Omental fat pad (tissue), 4 donors: Measurements from ENCODE around the gene TLE5. TPM values are rescaled to one million over a fixed set of nuclear protein-coding genes. Genes with fewer than 3 reads are reported as not detected.
A peak's percentile ranks its signal among the peaks of the same experiment; 100 is the strongest.

Experiments
- ATAC-seq: fragments of 150-250 bp; one replicate; pipeline ENCODE4 v1.9.1; 2016; ENCODE audit warnings: mild to moderate bottlenecking, moderate library complexity; ENCODE audit not compliant: low FRiP score
- DNase-seq: peaks from one replicate; pipeline ENCODE4 v3.0.0-alpha.2; 2019; ENCODE audit warnings: low spot score
- CTCF ChIP-seq, 3 donors: fragments of 450-650 bp; IDR thresholded peaks; one replicate each; pipeline ENCODE4 v1.5.1; 2016 to 2017; ENCODE audit warnings: antibody characterized with exemption in 3 of 3, mild to moderate bottlenecking in 3 of 3, moderate library complexity in 2 of 3
- total RNA-seq, 4 donors: library from RNA; depleted of rRNA; stranded (reverse); fragments of >200 nt; gene quantifications; one replicate each; pipeline ENCODE4 v1.1.0, GENCODE V29; 2016

The TLE5 gene
- total RNA-seq, 4 donors from 2014 or later: 226 to 340 (median 261) TPM

- ATAC-seq (peak; percentile 80), DNase-seq (peak; percentile 61)
- TF ChIP-seq CTCF (IDR thresholded peaks at IDR 0.05): no peak
Observed at GRCh38 chr19:3047496-3048189, 14.7 kb downstream of the TLE5 start.

- no peak for TF ChIP-seq CTCF (IDR thresholded peaks at IDR 0.05)
- no peak for DNase-seq
- ATAC-seq: peak; percentile 22
Observed at GRCh38 chr19:3046698-3047495, 15.4 kb downstream of the TLE5 start.

GRCh38 chr19:3045885-3046697, 16.2 kb downstream of the TLE5 start:
- no peak for TF ChIP-seq CTCF (IDR thresholded peaks at IDR 0.05)
- DNase-seq: no peak
- ATAC-seq: peak; percentile 21

- TF ChIP-seq CTCF (IDR thresholded peaks at IDR 0.05): no peak
- no peak for ATAC-seq
- no peak for DNase-seq
Observed at GRCh38 chr19:3045191-3045590, 17.1 kb downstream of the TLE5 start.

GRCh38 chr19:3042621-3043267, 19.6 kb downstream of the TLE5 start:
- ATAC-seq: no peak
- no peak for TF ChIP-seq CTCF (IDR thresholded peaks at IDR 0.05)
- DNase-seq: no peak

- no peak for TF ChIP-seq CTCF (IDR thresholded peaks at IDR 0.05)
- ATAC-seq (no peak), DNase-seq (no peak)
Observed at GRCh38 chr19:3041761-3042620, 20.3 kb downstream of the TLE5 start.
